ENCODE measurements around the gene TRERF1.
A peak's percentile ranks its signal among the peaks of the same experiment; 100 is the strongest.

Gene TRERF1

DNA sequence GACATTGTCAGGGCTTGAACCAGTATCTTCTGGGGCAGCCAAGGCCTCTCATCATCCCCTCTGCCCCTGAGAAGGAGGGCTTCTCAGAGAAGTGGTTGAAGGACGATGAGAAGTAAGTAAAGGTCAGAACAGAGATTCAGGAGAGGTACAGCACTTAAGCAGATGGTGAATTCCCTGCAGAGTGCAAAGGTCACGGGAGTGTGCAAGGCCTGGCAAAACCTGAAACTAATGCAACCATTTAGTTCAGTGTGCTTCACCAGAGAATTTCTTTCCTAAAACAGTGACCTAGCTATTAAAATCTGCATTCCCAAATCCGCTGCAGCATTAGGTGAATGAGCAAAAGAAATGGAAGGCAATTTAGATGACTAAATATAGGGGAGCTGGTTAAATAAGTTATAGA, 58.4 kb downstream of the TRERF1 start:
- no peak for DNase-seq (ENCODE audit: low read depth)

GRCh38 chr6:42392833-42393232, 58.9 kb downstream of the TRERF1 start:
- no peak for DNase-seq (ENCODE audit: low read depth)

DNA sequence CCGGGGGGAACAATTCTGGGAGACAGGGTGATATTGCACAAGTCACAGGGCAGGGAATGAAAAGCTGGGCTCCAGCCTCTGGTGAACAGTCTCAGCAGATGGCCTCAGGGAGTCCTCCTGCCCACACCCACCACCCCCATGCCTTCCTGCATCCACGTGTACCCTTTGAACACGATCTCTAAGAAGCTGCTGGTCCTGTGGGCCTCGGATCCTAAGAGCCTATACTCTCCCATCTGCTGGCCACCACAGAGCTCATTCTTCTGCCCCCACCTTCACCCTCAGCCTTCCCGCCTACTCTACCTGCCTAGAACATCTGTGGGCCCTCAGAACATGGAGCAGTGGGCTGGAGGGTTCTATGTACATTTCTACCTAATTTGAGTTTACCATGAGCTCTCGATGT, 60.3 kb downstream of the TRERF1 start:
- DNase-seq (ENCODE audit: low read depth), result no peak

- DNase-seq (ENCODE audit: low read depth), result no peak
Observed at GRCh38 chr6:42390228-42390934, 61.3 kb downstream of the TRERF1 start.

GRCh38 chr6:42389736-42390135, 62.0 kb downstream of the TRERF1 start:
- DNase-seq (ENCODE audit: low read depth), result no peak

DNA sequence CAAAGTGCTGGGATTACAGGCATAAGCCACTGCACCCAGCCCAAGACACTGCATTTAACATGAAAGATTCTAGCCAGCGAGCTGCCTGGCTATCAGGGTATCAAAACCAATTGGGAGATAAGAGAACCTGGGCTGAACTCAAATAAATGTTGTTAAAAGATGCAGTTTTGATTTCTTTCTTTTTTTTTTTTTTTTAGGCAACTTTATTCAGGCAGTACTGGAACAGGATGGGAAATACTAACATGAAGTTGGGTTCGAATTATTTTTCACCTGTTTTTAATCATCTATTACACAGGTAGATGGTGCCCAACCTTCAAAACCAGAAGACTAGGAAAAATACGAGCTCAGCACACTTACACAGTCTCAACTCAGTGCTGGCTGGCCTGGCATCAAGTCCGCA, 63.7 kb downstream of the TRERF1 start:
- DNase-seq (ENCODE audit: low read depth), result no peak

DNA sequence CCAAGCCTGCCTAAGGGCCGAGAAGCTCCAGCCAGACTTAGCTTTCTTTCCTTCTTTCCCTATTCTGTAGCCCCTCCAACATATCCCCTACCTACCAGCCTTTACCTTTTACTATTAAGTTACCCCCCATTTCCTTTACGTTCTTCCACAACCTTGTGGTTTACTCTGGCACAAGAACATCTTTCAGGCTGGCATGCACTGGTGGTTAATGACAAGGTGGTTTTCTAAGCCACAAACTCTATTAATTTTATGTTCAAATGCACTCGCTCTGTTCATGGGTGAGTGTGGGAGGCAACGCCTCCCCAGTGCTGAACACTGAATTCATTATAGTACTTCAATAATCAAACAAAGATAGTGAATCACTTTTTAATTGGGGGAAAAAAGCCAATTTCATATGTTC, 64.4 kb downstream of the TRERF1 start:
- no peak for DNase-seq (ENCODE audit: low read depth)

- DNase-seq (ENCODE audit: low read depth), result no peak
Observed at GRCh38 chr6:42385339-42385738, 66.4 kb downstream of the TRERF1 start.

DNA sequence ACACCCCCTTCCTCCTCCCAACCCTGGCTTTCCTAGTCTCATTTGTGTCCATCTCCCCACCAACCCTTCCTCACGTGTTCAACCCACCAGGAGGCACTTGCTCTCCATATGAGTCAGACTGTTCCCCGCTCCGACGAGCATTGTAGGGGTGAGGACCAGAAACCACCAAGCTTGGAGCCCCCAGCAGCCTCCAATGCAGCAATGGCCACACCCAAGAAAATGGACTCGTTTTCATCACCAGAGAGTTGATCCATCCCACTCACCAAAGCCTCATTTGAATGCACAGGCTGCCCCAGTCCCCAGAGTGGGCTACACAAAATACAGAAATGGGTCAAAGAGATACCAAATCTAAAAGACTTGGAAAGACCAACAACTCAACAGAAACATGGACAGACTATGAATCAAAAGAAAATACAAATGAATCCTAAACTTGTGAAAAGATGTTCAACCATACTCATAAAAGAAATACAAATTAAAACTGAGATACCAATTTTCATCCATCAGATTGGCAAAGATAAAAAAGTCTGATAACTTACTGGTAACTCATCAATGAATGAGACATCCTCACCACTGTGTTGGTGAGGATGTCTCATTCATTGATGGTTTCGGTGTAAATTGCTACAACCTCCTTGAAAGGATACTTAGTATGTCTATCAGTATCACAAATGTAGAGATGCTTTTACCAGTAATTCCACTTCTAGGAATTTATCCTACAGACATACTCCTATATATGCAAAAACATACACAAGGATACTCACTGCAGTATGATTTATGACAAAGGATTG, 68.1 kb downstream of the TRERF1 start:
- DNase-seq (ENCODE audit: low read depth), result no peak

GRCh38 chr6:42381850-42382249, 69.9 kb downstream of the TRERF1 start:
- DNase-seq (ENCODE audit: low read depth), result no peak

DNA sequence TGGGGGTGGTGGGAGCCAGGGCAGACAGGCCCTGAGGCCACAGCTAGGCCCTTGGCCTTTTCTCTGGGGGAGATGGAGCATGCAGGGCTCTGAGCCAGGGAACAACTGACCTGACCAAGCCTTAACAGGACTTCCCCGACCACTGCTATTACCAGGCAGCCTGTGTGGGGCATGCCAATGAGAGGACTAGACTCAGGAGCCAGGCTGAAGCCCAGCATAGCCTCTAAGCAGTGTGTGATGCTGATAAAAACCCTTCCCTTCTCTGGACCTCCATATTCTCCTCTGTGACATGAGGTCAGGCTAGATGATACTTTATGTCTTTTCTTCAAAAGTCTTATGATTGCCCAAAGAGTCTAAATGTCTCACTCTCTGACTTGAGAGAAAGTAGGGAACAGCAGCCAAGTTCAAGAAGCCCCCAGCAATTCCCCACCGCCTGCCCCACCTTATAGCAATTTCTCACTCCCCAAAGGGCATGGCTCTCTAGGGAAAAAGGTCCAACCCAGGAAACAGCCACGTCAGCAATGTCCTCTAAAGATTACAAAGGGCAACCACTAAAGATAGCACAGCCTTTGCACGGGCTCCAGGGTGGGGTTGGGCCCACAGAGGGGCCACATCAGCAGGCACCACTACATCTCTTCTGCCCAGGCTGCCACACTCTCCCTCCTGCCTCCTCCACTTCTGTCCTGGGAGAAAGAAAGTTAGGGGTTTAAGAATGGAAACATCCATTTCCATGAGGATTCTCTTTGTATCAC, 71.3 kb downstream of the TRERF1 start:
- no peak for DNase-seq (ENCODE audit: low read depth)

- no peak for DNase-seq (ENCODE audit: low read depth)
Observed at GRCh38 chr6:42378536-42378935, 73.2 kb downstream of the TRERF1 start.

DNA sequence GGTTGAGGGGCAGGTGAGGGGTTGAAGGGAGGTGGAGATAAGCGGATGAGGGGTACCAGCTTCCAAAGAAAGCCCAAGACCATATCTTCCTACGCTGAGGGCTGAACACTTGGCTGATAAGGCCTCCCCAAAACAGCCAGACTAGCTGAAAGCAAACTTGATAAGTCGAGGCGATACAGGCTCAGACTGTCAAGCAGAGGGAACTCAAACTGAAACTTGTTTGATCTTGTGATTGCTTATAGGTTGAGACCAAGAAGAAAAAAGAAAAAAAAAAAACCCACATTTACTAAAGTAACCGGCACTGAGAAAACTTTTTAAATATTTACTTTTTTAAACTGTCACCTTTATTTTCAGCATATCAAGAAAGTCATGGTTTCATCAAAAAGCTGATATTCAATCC, 73.6 kb downstream of the TRERF1 start:
- DNase-seq (ENCODE audit: low read depth), result no peak

GRCh38 chr6:42375007-42375635, 76.6 kb downstream of the TRERF1 start:
- no peak for DNase-seq (ENCODE audit: low read depth)

GRCh38 chr6:42374018-42374669, 77.6 kb downstream of the TRERF1 start:
- no peak for DNase-seq (ENCODE audit: low read depth)

GRCh38 chr6:42372699-42373098, 79.0 kb downstream of the TRERF1 start:
- no peak for DNase-seq (ENCODE audit: low read depth)

GRCh38 chr6:42370323-42370985, 81.3 kb downstream of the TRERF1 start:
- DNase-seq (ENCODE audit: low read depth), result no peak

GRCh38 chr6:42369568-42369967, 82.2 kb downstream of the TRERF1 start:
- no peak for DNase-seq (ENCODE audit: low read depth)

DNA sequence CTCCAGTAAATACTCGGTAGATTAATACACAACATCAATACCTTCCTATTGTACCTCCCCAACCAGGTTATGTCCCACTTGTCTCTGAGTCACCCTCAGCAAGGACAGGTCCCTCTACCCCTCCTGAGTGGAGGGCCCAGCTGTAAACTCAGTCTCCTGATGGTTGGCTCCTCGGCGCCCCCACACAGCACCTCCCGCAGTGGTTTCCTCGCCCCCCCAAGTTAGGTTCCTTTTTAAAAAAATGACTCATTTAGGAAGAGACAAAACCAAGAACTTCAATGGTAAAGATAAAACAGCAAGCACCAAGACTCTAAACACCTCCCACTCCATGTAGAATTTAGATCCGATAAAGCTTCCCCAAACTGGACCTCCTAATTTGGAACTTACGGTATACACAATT, 83.5 kb downstream of the TRERF1 start:
- peak; percentile 32 for DNase-seq (ENCODE audit: low read depth)

GRCh38 chr6:42367353-42368011, 84.2 kb downstream of the TRERF1 start:
- no peak for DNase-seq (ENCODE audit: low read depth)

GRCh38 chr6:42366999-42367352, 84.8 kb downstream of the TRERF1 start:
- DNase-seq (ENCODE audit: low read depth), result no peak

All from activated T-helper 1 cell treated with Interleukin-2 at 50 U/mL for 16 hours (primary cell).